ENCODE data around the gene ELOVL7.

DNA sequence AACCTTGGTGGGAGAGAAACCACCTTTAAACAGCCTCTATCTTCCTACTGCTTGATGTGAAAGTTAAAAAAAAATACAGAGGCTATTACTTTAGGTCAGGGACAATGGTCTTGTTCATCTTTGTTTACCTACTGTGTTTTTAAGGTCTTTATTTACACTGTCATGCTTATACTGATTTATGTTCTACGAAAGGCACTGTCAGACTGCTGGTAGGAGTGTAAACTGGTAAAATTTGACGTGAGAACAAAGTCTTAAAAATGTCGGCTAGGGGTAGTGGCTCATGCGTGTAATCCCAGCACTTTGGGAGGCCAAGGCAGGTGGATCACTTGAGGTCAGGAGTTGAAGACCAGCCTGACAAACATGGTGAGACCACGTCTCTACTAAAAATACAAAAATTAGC lies 42.1 kb upstream of the ELOVL7 start:
- TF ChIP-seq, protein P1, sequence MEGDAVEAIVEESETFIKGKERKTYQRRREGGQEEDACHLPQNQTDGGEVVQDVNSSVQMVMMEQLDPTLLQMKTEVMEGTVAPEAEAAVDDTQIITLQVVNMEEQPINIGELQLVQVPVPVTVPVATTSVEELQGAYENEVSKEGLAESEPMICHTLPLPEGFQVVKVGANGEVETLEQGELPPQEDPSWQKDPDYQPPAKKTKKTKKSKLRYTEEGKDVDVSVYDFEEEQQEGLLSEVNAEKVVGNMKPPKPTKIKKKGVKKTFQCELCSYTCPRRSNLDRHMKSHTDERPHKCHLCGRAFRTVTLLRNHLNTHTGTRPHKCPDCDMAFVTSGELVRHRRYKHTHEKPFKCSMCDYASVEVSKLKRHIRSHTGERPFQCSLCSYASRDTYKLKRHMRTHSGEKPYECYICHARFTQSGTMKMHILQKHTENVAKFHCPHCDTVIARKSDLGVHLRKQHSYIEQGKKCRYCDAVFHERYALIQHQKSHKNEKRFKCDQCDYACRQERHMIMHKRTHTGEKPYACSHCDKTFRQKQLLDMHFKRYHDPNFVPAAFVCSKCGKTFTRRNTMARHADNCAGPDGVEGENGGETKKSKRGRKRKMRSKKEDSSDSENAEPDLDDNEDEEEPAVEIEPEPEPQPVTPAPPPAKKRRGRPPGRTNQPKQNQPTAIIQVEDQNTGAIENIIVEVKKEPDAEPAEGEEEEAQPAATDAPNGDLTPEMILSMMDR (IDR thresholded peaks at IDR 0.05) = no peak
- no peak for TF ChIP-seq POLR2A (IDR thresholded peaks at IDR 0.05)

Data from right lobe of liver (tissue), 4 donors.